Left renal cortex interstitium (tissue), 4 donors: ENCODE data around the gene SFXN4. TPM values are rescaled to one million over a fixed set of nuclear protein-coding genes. Genes with fewer than 3 reads are reported as not detected.
"Not testable (repeated sequence)": the region's sequence is repeated elsewhere in the genome, so short reads cannot be mapped to it uniquely, and the experiment has no call there.

Experiments used
- DNase-seq, 4 donors: peaks; one replicate each; pipeline ENCODE4 v3.0.0-alpha.2; 2013; ENCODE audit warnings: low read depth in 4 of 4, low spot score in 2 of 4, missing footprints in 1 of 4
- polyA plus RNA-seq, 4 donors: library from polyadenylated mRNA; unstranded; fragments of 120-200 nt; gene quantifications; one replicate each; pipeline ENCODE4 v1.2.1, GENCODE V29; 2013; ENCODE audit not compliant: insufficient read length in 4 of 4

SFXN4 gene
- polyA plus RNA-seq, 4 donors = 24.6 to 32.7 (median 30.5) TPM

DNA sequence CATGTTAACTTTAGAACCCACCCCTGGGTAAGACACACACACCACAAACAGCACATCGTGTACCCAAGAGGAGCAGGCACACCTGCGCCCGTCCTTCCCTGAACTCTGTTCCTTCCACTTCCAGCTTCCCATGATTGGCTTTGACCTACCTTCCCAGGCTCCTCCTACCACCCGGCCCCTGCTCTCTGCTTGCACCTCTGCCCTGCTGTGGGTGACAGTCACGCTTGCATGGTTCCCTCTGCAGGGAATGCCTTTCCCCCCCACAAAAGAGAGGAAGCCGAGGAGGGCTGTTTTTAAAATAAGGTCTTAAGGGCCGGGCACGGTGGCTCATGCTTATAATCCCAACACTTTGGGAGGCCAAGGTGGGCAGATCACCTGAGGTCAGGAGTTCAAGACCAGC is 16.4 kb downstream of the SFXN4 start:
- DNase-seq = no peak

DNA sequence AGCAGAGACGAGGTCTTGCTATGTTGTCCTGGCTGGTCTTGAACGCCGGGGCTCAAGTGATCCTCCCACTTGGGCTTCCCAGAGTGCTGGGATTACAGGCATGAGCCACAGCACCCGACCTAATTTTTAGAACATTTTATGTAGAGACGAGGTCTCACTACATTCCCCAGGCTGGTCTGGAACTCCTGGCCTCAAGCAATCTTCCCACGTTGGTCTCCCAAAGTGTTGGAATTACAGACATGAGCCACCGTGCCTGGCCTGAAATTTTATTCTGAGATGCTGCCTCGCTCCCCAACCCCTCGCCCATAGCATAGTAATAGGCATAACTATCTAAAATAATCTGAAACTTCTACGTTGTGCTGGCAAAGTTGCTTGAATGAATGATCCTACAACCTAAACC is 21.9 kb downstream of the SFXN4 start:
- no peak for DNase-seq

DNA sequence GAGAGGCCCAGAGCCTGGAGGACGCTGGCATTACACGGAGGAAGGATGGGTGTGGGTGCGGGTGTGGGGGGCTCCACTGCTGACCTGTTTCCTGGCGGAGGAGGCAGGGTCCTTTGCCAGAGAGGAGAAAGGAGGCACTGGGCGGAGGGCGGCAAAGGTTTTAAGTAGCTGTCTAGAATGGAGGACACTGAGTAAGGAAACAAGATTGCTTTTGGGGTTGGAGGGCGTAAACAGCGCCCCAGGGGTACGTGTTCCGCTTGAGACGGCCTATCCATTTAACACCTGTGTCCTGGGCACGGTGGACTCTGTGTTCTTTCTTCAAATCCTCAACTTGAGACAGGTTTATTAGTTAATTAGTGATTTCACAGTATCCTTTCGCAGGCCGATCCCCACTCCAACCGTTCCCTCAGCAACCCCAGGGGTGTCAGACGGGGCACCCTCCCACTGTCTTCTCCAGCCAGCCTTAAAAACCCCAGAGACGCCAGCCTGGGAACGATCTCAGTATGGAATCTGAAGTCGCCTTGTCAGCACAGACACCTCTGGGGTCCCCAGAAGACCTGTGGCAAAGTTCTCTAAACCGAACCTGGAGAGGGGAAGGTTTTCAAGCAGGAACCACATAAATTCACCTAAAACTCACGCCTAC is 24.8 kb downstream of the SFXN4 start:
- no peak for DNase-seq

DNA sequence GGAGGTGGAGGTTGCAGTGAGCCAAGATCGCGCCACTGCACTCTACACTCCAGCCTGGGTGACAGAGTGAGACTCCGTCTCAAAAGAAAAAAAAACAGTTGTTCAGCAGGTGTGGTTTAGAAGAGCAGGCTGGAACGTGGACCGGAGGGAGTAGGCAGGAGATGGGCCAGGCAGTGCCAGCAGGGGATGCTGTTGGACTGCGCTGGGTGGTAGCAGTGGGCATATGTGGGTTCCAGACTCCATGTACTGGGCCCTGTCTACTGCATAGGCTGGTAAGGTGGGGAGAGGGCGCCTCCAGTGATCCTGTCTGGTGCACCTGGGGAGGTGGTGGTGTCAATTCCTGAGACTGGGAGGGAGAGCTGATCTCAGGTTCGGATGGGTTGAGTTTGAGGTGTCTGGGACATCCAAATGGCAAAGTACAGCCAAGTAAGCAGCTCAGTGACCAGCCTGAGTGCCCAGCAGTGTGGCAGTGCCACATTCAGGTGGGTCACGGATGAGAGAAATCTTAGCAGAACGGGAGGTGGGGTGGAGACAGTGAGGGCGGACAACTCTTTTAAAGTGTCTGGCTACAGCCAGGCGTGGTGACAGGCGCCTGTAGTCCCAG is 25.9 kb downstream of the SFXN4 start:
- DNase-seq = no peak

DNA sequence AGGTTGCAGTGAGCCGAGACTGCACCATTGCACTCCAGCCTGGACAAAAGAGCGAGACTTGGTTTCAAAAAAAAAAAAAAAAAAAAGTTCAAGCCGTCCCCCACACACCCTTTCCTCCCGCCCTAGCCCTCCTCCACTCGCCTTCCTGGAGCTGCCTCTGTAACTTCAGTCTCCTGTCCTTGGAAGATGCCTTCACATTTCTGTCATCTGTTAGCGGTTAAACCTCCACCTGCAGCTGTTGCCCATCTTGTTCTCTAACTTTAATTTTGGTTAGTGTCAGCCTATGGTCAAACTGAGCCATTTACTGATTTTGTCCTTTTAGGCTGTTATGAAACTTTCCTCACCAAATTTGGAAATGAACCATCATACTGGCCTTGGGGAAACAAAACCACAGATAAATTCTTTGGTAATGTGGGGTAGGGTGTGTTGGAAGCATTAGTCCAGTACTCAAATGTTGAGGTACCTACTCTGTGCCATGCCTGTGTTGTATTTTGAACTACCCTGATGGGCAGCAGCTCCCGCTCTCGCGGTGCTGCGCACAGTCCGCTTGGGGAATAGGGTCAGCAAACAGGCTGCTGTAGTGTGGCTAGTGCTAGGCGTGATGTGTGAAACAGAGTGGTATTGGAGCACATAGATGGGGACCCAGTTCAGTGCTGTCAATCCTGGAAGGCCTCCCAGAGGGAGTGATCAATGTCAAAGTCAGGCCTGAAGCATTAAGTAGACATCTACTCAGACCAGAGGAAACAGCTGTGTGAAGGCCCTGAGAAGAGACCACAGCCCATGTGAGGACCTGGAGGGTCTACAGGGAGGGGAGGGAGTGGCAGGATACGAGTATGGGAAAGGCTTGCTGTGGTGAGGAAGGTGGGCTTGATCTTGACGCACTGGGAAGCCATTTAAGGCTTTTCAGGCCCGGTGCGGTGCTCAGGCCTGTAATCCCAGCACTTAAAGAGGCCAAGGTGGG is 26.9 kb downstream of the SFXN4 start:
- DNase-seq = no peak

DNA sequence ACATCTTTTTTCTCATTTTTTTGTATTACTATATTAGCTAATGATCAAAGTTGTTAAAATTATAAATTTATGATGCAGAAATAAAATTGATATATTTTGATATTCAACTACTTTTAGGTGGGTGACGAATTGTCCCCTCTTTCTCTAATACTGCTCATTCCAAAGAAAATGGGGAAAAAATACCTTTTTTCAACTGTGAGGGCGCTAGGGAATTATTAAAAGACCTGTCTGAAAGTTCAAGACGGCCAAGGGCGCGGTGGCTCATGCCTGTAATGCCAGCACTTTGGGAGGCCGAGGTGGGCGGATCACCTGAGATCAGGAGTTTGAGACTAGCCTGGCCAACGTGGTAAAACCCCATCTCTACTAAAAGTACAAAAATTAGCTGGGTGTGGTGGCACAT is 27.6 kb downstream of the SFXN4 start:
- DNase-seq = not testable (repeated sequence)

DNA sequence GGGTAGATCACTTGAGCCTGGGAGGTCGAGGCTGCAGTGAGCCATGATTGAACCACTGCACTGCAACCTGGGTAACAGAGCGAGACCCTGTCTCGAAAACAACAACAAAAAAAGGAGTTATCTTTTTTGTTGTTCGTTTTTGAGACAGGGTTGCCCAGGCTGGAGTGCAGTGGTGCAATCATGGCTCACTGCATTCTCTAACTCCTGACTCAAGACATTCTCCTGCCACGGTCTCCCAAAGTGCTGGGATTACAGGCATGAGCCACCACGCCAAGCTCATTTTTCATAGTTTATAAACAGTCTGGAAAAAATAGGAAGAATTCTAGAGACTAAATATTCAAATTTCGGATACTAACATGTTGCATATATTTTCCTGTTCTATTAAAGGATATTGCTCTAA is 29.4 kb downstream of the SFXN4 start:
- no peak for DNase-seq

DNA sequence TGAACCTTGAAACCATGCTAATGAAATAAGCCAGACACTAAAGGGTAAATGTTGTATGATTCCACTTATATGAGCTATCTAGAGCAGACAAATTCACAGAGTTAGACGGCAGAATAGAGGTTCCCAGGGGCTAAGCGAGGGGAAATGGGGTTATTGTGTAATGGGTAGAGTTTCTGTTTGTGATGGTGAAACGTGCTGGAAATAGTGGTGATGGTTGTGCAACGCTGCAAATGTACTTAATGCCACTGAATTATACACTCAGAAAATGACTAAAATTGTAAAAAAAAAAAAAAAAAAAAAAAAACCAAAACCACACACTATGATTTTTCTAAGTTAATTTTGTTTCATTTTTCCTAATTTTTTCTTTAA is 30.0 kb downstream of the SFXN4 start:
- no peak for DNase-seq

DNA sequence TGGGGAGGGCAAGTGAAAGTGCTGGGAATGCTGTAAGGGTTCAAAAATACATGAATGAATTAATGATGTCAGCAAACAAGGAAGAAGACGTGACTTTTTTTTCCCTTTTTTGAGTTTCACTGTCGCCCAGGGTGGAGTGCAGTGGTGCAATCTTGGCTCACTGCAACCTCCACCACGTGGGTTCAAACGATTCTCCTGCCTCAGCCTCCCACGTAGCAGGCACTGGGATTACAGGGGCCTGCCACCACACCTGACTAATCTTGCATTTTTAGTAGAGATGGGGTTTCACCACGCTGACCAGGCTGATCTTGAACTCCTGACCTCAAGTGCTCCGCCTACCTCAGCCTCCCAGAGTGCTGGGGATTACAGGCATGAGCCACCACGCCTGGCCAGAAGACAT is 31.6 kb downstream of the SFXN4 start:
- no peak for DNase-seq

DNA sequence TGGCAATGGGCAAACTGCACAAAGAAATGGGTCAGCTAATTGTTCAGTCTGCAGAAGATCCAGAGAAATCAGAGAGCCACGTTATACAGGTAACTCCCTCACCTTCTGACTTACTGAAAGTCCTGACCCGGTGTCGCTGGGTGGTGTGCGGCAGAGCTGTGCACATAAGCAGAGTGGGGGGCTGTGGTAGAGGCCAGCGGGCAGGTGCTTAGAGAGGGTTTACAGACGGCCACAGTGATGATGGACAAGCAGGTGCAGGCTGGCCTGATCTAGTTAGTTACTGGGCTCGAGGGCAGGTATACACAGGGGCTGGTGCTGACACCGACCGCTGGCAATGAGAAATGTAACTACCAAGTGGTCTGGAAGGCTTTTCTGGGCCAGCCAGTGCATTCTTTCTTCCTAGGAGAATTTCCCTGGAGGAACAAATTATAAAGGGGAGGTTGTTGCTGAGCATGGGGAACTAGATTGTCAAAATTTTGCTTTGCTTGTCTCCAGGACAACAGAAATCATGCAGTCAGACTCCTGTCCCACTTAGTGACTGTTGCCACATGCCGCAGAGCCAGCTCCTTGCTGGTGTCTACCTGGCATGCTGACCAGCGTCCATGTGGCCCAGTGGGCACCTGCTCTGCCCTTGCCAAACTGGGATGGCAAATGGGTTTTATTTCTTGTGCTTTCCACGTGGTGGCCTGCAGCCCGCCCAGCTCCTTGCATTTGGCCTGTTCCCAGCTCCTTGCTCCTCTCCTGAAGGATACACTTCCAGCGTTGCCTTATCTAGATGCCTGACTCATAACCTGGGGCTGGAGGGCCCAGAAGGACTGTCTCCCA is 32.8 kb downstream of the SFXN4 start:
- DNase-seq = no peak

DNA sequence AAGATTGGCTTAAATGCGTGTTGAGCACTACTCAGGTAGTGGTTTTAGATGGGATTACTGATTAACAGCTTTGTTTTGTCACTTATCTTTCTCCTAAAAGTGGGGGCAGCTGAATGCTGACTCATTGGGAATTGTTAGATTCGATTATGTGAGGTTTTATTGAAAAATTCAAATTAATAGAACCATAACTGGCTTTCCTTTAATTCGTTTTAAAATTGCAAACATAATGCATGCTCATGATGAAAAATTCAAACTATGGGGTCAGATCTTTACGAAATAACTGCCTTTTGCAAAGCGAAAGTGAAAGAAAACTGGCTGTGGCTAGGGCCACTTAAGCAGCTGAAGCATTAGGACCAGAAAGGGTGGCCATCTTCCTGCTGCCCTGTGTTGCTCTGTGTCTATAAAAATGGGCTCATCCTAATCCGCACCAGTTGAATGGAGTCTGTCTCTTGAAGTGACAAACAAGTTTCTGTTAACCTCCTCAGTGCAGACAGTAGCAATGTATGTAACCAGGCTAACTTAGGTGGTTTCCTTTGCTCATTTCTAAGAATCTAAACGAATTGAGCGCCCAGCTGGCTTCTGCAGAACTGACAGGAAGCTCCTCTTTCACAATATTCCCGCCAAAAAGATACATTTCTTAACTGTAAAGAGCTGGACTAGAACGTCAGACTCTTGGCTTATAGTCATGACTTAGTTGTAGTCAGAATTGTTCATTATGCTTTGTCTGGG is 33.8 kb downstream of the SFXN4 start:
- no peak for DNase-seq

DNA sequence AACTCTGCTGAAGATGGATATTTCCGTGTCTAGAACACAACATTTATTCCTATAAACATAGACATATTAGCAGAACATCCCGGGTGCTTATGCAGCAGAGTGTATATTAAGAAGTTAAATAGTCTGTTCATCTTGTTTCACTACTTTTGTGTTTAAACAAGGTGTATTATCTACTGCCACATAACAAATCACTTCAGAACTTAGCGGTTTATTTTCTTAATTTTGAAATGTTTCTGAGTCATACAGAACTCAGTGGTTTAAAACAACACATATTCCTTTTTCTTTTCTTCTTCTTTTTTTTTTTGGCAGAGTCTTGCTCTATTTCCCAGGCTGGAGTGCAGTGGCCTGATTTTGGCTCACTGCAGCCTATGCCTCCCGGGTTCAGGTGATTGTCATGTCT is 35.8 kb downstream of the SFXN4 start:
- DNase-seq = no peak

DNA sequence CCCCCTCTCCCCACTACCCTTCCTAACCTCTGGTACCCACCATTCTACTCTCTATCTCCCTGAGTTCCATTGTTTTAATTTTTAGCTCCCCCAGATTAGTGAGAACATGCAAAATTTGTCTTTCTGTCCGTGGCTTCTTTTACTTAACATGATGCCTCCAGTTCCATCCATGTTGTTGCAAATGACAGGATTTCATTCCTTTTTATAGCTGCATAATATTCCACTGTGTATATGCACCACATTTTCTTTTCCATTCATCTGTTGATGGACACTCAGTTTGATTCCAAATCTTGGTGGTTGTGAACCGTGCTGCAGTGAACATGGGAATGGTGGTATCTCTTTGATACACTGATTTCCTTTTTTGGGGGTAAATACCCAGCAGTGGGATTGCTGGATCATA is 39.6 kb downstream of the SFXN4 start:
- DNase-seq = no peak

DNA sequence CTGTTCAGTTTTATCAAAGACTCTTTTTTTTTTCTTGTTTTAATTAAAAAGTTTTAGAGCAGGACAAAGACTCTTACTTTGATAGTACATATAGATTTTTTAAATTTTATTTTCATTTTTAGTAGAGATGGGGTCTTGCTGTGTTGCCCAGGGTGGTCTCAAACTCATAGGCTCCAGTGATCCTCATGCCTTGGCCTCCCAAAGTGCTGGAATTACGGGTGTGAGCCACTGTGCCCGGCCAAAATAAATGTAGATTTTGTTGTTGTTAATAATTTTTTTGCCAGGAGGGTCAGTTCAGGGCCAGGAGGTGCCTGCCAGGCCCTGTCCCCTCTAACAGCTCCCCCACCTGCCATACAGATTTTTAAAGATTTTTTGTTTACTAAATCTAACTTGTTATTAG is 44.6 kb downstream of the SFXN4 start:
- DNase-seq = no peak

DNA sequence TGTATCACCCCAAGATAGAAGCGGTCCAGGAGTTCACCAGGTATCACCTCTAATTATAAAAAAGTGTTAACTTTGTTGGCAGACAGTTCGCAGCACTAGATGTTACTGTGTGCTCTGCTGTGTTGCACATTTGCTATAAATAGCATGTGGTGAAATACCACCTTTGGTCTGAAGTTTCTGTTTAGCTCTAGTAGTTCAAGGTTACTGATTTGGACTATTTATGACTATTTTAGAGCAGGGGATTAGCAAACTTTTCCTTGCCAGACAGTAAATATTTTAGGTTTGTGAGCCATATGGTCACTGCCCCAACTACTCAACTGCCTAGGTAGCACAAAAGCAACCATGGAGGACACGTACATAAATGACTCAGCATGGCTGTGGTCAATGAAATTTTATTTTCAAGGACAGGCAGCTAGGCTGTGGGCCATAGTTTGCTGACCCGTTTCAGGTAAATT is 45.1 kb downstream of the SFXN4 start:
- no peak for DNase-seq

DNA sequence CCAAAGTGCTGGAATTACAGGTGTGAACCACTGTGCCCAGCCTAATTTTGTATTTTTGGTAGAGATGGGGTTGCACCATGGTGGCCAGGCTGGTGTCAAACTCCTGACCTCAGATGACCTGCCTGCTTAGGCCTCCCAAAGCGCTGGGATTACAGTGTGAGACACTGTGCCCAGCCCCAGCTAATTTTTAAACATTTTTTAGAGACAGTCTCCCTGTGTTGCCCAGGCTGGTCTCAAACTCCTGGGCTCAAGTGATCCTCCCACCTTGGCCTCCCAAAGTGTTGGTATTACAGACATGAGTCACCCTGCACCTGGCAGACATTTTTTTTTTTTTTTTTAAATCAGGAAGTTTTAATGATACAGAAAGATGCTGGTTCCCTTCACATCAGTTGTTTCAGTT is 46.1 kb downstream of the SFXN4 start:
- DNase-seq = no peak

DNA sequence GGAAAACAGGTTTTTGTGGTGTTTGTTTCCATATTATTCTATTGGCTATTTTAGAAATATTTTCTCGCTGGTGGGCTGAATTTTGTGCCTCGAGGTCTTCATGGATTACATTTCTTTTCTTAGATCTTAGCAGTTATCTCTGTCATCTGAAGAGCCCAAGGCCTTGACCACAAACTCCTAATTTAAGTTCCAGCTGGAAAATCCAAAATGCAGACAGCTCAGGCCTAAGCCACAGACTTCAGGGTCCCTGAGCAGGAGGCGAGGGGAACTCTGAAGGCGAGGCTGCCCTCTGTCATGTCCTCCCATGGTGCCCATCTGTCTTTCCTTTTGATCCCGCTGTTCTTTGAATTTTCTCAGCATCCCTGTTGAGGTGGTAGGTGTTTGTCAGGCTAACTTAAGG is 47.3 kb downstream of the SFXN4 start:
- no peak for DNase-seq

DNA sequence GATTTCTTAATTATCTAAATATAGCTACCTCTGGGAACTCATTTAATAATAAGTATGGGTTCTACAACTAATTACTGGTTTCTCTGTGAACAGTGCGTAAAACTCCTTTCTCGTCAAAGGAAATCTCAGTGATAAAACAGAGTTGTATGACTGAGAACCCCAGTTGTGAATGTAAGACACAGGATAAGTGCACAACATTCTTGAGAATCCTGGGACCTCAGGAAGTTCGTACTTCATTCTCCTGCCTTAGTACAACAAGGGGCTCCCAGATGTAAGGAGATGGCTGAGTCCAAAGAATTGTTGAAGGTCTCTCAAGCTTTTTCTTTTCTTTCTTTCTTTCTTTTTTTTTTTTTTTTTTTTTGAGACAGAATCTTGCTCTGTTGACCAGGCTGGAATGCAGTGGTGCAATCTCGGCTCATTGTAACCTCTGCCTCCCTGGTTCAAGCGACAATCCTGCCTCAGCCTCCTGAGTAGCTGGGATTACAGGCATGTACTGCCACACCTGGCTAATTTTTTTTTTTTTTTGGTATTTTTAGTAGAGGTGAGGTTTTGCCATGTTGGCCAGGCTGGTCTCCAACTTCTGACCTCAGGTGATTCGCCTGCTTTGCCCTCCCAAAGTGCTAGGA is 49.1 kb downstream of the SFXN4 start:
- DNase-seq = no peak

DNA sequence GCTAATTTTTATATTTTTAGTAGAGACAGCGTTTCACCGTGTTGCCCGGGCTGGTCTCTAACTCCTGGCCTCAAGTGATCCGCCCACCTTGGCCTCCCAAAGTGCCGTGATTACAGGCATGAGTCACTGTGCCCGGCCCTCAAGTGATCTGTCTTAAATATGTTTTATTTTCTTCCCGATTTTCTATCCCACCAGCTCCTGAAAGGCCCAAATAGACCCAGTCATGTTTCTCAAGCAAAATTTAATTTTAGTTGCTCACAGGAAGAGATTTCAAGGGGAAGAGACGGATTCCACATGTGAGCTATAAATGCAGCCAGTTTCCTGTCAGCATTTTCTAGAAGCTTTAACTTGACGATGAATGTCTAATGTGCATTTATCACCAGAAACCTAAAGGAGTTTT is 49.6 kb downstream of the SFXN4 start:
- DNase-seq = no peak
